Naive thymus-derived CD4-positive, alpha-beta T cell (primary cell): ENCODE results near the gene TNFSF13B. TPM values are rescaled to one million over a fixed set of nuclear protein-coding genes. Genes with fewer than 3 reads are reported as not detected.
A peak's percentile ranks its signal among the peaks of the same experiment; 100 is the strongest.

ENCODE experiments used
- ATAC-seq: fragments of 150-1000 bp; cut with Tn5 transposase; 2 replicates; pipeline ENCODE4 v1.10.0; 2021; ENCODE audit warnings: mild to moderate bottlenecking, moderate library complexity
- CTCF ChIA-PET: fragments of 350-600 bp; sonication (Branson Sonifier 250); formaldehyde crosslinking; loops from one replicate; lab custom pipeline; 2021; ENCODE audit warnings: antibody characterized with exemption; lab: Charles Lee
- POLR2A ChIA-PET: fragments of 350-600 bp; sonication (Branson Sonifier 250); formaldehyde crosslinking; loops from one replicate; lab custom pipeline; 2021; ENCODE audit warnings: antibody characterized with exemption, inconsistent platforms; lab: Charles Lee
- DNase-seq, 9 donors: peaks; one replicate each; pipeline versions ENCODE4 v3.0.0 to v3.0.0-alpha.2; 2020 to 2022; ENCODE audit warnings: mixed read lengths in 1 of 9
- H3K27ac ChIP-seq: one replicate; pipeline ENCODE4 v1.7.0; 2013; ENCODE audit warnings: mild to moderate bottlenecking, low read depth, low read length, moderate library complexity
- H3K27me3 ChIP-seq, 2 donors: one replicate each; pipeline ENCODE4 v1.7.0; 2013; ENCODE audit warnings: low read length in 2 of 2, mild to moderate bottlenecking in 2 of 2, moderate library complexity in 2 of 2; ENCODE audit not compliant: control insufficient read depth in 2 of 2, insufficient read depth in 2 of 2
- H3K36me3 ChIP-seq, 3 experiments: 1 replicate in 2 of 3; 2 replicates in 1 of 3; pipeline ENCODE4 v1.7.0; 2013; ENCODE audit warnings: low read length in 3 of 3, mild to moderate bottlenecking in 3 of 3, moderate library complexity in 1 of 3; ENCODE audit not compliant: insufficient read depth in 3 of 3, control insufficient read depth in 2 of 3
- H3K4me1 ChIP-seq, 2 donors: one replicate each; pipeline ENCODE4 v1.7.0; 2013; ENCODE audit warnings: low read length in 2 of 2, mild to moderate bottlenecking in 2 of 2, moderate library complexity in 1 of 2; ENCODE audit not compliant: control insufficient read depth in 2 of 2, insufficient read depth in 2 of 2
- H3K4me3 ChIP-seq: 2 replicates; pipeline ENCODE4 v1.7.0; 2013; ENCODE audit warnings: mild to moderate bottlenecking, low read length
- H3K9me3 ChIP-seq, 3 experiments: 1 replicate in 2 of 3; 2 replicates in 1 of 3; pipeline ENCODE4 v1.7.0; 2013; ENCODE audit warnings: low read length in 3 of 3; ENCODE audit not compliant: control insufficient read depth in 2 of 3
- H3K27ac Mint-ChIP-seq, 9 donors: one replicate each; pipeline ENCODE4 v1.8.0; 2020 to 2022; ENCODE audit warnings: mixed read lengths in 9 of 9, mild to moderate bottlenecking in 8 of 9, moderate library complexity in 5 of 9, inconsistent platforms in 2 of 9
- H3K27me3 Mint-ChIP-seq, 5 donors: one replicate each; pipeline ENCODE4 v1.8.0; 2021 to 2022; ENCODE audit warnings: mixed read lengths in 5 of 5, mild to moderate bottlenecking in 1 of 5
- H3K36me3 Mint-ChIP-seq, 5 donors: one replicate each; pipeline ENCODE4 v1.8.0; 2020 to 2022; ENCODE audit warnings: mixed read lengths in 5 of 5, mild to moderate bottlenecking in 3 of 5, inconsistent platforms in 1 of 5
- H3K4me1 Mint-ChIP-seq, 7 donors: one replicate each; pipeline ENCODE4 v1.8.0; 2020 to 2022; ENCODE audit warnings: mixed read lengths in 7 of 7, mild to moderate bottlenecking in 3 of 7, inconsistent platforms in 1 of 7
- H3K4me3 Mint-ChIP-seq, 10 donors: one replicate each; pipeline ENCODE4 v1.8.0; 2020 to 2022; ENCODE audit warnings: mild to moderate bottlenecking in 10 of 10, mixed read lengths in 10 of 10, moderate library complexity in 6 of 10, inconsistent platforms in 2 of 10
- H3K9me3 Mint-ChIP-seq, 11 donors: one replicate each; pipeline ENCODE4 v1.8.0; 2020 to 2022; ENCODE audit warnings: mixed read lengths in 11 of 11, mild to moderate bottlenecking in 4 of 11, inconsistent platforms in 1 of 11, moderate library complexity in 1 of 11
- intact Hi-C, 2 donors: fragments of 100-400 bp; cut with micrococcal nuclease; formaldehyde crosslinking; loops; one replicate each; pipeline ENCODE4 v1.15.1; 2023
- polyA plus RNA-seq, 2 donors: library from polyadenylated mRNA; unstranded; fragments of 300-500 nt; fragmentation: Illumina TruSeq; gene quantifications; one replicate each; pipeline ENCODE4 v1.2.3, GENCODE V29; 2021
- total RNA-seq, 6 experiments: library from RNA in 5 of 6; stranded (reverse) in 5 of 6; gene quantifications; 1 replicate in 5 of 6; 2 replicates in 1 of 6; pipeline ENCODE4 v1.2.3 and lab custom pipeline; 2021 to 2026

Gene TNFSF13B
- total RNA-seq, result 10 to 100 TPM in 3 of 5 experiments, 1 to 10 TPM in 2; 3.0 to 26.8 (median 12.8) TPM
- polyA plus RNA-seq, result 1 to 10 TPM; 7.8 to 9.0 TPM
- total RNA-seq (lab: John Stamatoyannopoulos, UW), result 3.0 reads per million, percentile 16 among the genes with 10 or more reads in this experiment

- Mint-ChIP-seq H3K9me3 (peaks cover 0 to 4% (median 0%) of the 10 kb centered on the region in 11 donors), H3K27me3 (no peaks in the 10 kb centered on the region), H3K4me3 (peak within 1 kb of the TSS; percentile 83 to 98 (median 90)), H3K27ac (peak within 1 kb of the TSS; percentile 83 to 97 (median 92)), H3K4me1 (peaks cover 23 to 68% (median 52%) of the 10 kb centered on the region in 7 donors), H3K36me3 (peaks cover 0 to 16% (median 0%) of the 10 kb centered on the region in 5 donors)
- H3K4me1 ChIP-seq, result peaks cover 0 to 7% of the 10 kb centered on the region in 2 donors
- H3K27me3 ChIP-seq, result no peaks in the 10 kb centered on the region
- no peaks in the 10 kb centered on the region for H3K36me3 ChIP-seq
- no peaks in the 10 kb centered on the region for H3K9me3 ChIP-seq
- intact Hi-C loops, result loop anchor here (1.0 to 5.0 kb wide), 6 partner anchors 19 to 1518 kb away; partner anchors contain the start of genes ABHD13 (in 1 of the 2) and IRS2 (in 1 of the 2)
- ATAC-seq, result peak; percentile 74
- peak in 8 of 9 donors; percentile 17 to 62 (median 26) for DNase-seq
- H3K4me3 ChIP-seq, result peak within 1 kb of the TSS; percentile 65
- ChIA-PET POLR2A (interaction anchor here (0.8 to 2.8 kb wide), 4 partner anchors 37 to 68 kb away, joined by 3 to 12 read pairs (median 5); partner anchors contain the start of gene ABHD13), CTCF (interaction anchor here (1.5 kb wide), 1 partner anchor 628 kb away, joined by 4 read pairs; no protein-coding TSS in a partner anchor)
- H3K27ac ChIP-seq, result peak within 1 kb of the TSS; percentile 66
These were observed at the start of gene TNFSF13B for GRCh38 chr13:108269601-108270328. TNFSF13B (plus strand) TSS chr13:108269718; CDS start chr13:108269896, 178 bp downstream.

GRCh38 chr13:108220041-108220440 is 49.5 kb upstream of the TNFSF13B start:
- H3K4me1 Mint-ChIP-seq, result peaks cover 24 to 85% (median 76%) of the 10 kb centered on the region in 7 donors
- peak overlapping the region; percentile 79 for H3K27ac ChIP-seq
- H3K36me3 ChIP-seq, result peaks cover 0 to 8% (median 0%) of the 10 kb centered on the region in 3 experiments
- H3K4me1 ChIP-seq, result peaks cover 36 to 48% of the 10 kb centered on the region in 2 donors
- H3K9me3 ChIP-seq, result no peaks in the 10 kb centered on the region
- peak overlapping the region; percentile 13 to 98 (median 92) for H3K27ac Mint-ChIP-seq
- POLR2A ChIA-PET, result no interaction called here
- peaks cover 0 to 6% (median 0%) of the 10 kb centered on the region in 11 donors for H3K9me3 Mint-ChIP-seq
- ATAC-seq (no peak), DNase-seq (no peak)
- peaks cover 0 to 4% (median 0%) of the 10 kb centered on the region in 5 donors for H3K36me3 Mint-ChIP-seq
- H3K27me3 ChIP-seq, result no peaks in the 10 kb centered on the region
- intact Hi-C loops, result loop anchor here (1.0 kb wide), 2 partner anchors 44 to 50 kb away; no protein-coding TSS in a partner anchor
- H3K4me3 Mint-ChIP-seq, result peak overlapping the region; percentile 53 to 98 (median 95)
- CTCF ChIA-PET, result no interaction called here
- H3K27me3 Mint-ChIP-seq, result peaks cover 0 to 4% (median 0%) of the 10 kb centered on the region in 5 donors
- peak overlapping the region; percentile 98 for H3K4me3 ChIP-seq

DNA sequence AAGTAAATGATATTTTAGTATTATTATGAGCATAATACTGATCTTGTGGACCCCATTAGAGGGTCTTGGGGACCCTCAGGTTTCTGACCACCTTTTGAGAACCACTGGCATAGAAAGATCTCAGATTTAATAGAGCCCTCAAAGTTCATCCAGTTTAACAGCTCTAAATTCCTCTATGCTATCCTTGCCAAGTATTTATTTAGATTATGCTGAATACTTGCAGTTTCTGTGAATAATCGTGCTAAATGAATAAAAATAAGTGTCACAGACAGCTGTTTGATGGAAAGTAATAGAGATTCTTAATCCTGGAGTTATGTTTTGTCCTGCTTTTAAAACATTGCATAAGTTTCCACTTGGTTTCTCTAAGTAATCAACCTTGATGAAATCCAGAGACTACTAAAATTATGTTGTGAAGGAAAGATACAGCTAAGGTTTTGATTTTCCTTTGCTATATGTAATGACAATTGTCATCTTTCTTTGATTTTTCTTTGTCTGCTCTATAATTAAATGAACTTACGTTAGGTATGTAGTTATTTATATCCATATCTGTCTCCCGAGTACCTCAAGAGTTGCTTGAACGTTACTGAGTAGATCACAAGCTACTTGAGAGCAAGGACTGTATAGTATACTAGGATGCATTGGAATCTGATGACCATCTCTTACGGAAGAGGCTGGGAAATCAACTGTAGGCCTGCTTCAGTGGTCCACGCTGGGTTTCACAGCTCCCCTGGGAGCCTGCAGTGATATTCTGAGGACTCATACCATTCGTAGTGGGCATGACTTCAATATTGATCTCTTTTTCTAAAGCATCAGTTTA is 45.6 kb upstream of the TNFSF13B start:
- H3K4me3 Mint-ChIP-seq, result peak overlapping the region in 3 of 10 donors; percentile 10 to 42 (median 12)

DNA sequence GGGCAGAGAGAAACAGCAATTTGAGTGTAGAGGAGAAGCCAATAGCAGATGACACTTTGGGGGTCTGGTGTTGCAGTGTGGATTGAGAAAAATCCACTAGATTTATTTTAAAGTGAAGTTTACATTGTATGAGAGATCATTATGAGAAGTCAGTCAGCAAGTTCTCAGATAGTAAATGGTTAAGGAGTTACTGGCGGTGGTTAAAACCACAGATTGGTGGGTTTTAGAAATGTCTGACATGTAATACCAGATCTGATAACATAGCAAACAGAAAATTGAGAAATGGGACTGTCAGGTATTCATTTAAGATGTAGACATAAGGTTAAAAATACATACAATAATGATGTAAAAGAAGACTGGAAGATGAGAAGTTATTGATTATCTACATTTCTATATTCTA is 44.1 kb upstream of the TNFSF13B start:
- Histone ChIP-seq H3K27ac (no peak overlapping the region), H3K36me3 (peaks cover 0 to 11% (median 0%) of the 10 kb centered on the region in 3 experiments), H3K4me3 (no peak overlapping the region), H3K27me3 (no peaks in the 10 kb centered on the region), H3K4me1 (peaks cover 15 to 24% of the 10 kb centered on the region in 2 donors), H3K9me3 (no peaks in the 10 kb centered on the region)
- Mint-ChIP-seq H3K9me3 (no peaks in the 10 kb centered on the region), H3K27ac (peak overlapping the region in 8 of 9 donors; percentile 28 to 82 (median 54)), H3K4me3 (peak overlapping the region in 9 of 10 donors; percentile 1 to 44 (median 26)), H3K4me1 (peaks cover 33 to 93% (median 88%) of the 10 kb centered on the region in 7 donors), H3K36me3 (peaks cover 7 to 14% (median 13%) of the 10 kb centered on the region in 5 donors), H3K27me3 (no peaks in the 10 kb centered on the region)
- ATAC-seq, result peak; percentile 52
- intact Hi-C loops, result loop anchor here (5.0 kb wide), 4 partner anchors 82 to 737 kb away; no protein-coding TSS in a partner anchor
- DNase-seq, result peak in 3 of 9 donors; percentile 20 to 31 (median 27)
- ChIA-PET CTCF (interaction anchor here (0.7 to 1.2 kb wide), 2 partner anchors 16 to 670 kb away, joined by 3 to 7 read pairs; no protein-coding TSS in a partner anchor), POLR2A (interaction anchor here (1.3 kb wide), 1 partner anchor 45 kb away, joined by 3 read pairs; no protein-coding TSS in a partner anchor)

More for the DNA sequence above, 45.6 kb upstream of the TNFSF13B start:
- Mint-ChIP-seq H3K4me1 (peaks cover 36 to 93% (median 88%) of the 10 kb centered on the region in 7 donors), H3K36me3 (no peaks in the 10 kb centered on the region), H3K27ac (peak overlapping the region in 5 of 9 donors; percentile 1 to 40 (median 21)), H3K27me3 (no peaks in the 10 kb centered on the region), H3K9me3 (no peaks in the 10 kb centered on the region)
- DNase-seq, result no peak
- H3K27ac ChIP-seq, result no peak overlapping the region
- ChIA-PET POLR2A (interaction anchor here (1.0 to 1.3 kb wide), 2 partner anchors 46 to 1538 kb away, joined by 3 read pairs; no protein-coding TSS in a partner anchor), CTCF (interaction anchor here (1.0 to 1.2 kb wide), 3 partner anchors 10 to 672 kb away, joined by 3 to 5 read pairs (median 3); no protein-coding TSS in a partner anchor)
- no peaks in the 10 kb centered on the region for H3K27me3 ChIP-seq
- ATAC-seq, result no peak
- H3K9me3 ChIP-seq, result no peaks in the 10 kb centered on the region
- no peaks in the 10 kb centered on the region for H3K36me3 ChIP-seq
- no peak overlapping the region for H3K4me3 ChIP-seq
- intact Hi-C loops, result no loop called here
- H3K4me1 ChIP-seq, result peaks cover 29 to 38% of the 10 kb centered on the region in 2 donors

GRCh38 chr13:108226184-108226583 is 43.3 kb upstream of the TNFSF13B start:
- Mint-ChIP-seq H3K4me1 (peaks cover 30 to 87% (median 81%) of the 10 kb centered on the region in 7 donors), H3K4me3 (peak overlapping the region in 6 of 10 donors; percentile 3 to 44 (median 24))
- CTCF ChIA-PET, result interaction anchor here (0.7 to 1.2 kb wide), 2 partner anchors 16 to 669 kb away, joined by 3 to 7 read pairs; no protein-coding TSS in a partner anchor

More at GRCh38 chr13:108226184-108226583, 43.3 kb upstream of the TNFSF13B start:
- no peaks in the 10 kb centered on the region for H3K9me3 Mint-ChIP-seq
- Histone ChIP-seq H3K36me3 (peaks cover 0 to 11% (median 0%) of the 10 kb centered on the region in 3 experiments), H3K9me3 (no peaks in the 10 kb centered on the region), H3K27ac (no peak overlapping the region), H3K4me1 (peaks cover 14 to 18% of the 10 kb centered on the region in 2 donors), H3K27me3 (no peaks in the 10 kb centered on the region), H3K4me3 (no peak overlapping the region)
- peak; percentile 39 for ATAC-seq
- H3K27ac Mint-ChIP-seq, result peak overlapping the region in 6 of 9 donors; percentile 28 to 82 (median 61)
- peaks cover 7 to 18% (median 14%) of the 10 kb centered on the region in 5 donors for H3K36me3 Mint-ChIP-seq
- POLR2A ChIA-PET, result no interaction called here
- intact Hi-C loops, result loop anchor here (2.0 to 5.0 kb wide), 7 partner anchors 45 to 736 kb away; no protein-coding TSS in a partner anchor
- no peak for DNase-seq
- no peaks in the 10 kb centered on the region for H3K27me3 Mint-ChIP-seq
